ENCODE results near the gene BORA.
"Not testable (repeated sequence)": the region's sequence is repeated elsewhere in the genome, so short reads cannot be mapped to it uniquely, and the experiment has no call there.

Gene BORA

GRCh38 chr13:72728290-72728605, 525 bp downstream of the BORA start:
- peak overlapping the region; percentile 96 for H3K4me3 Mint-ChIP-seq
- H3K36me3 Mint-ChIP-seq (ENCODE audit: low read depth) = peaks cover 21% of the 10 kb centered on the region
- H3K27ac Mint-ChIP-seq = peak overlapping the region; percentile 87
- peaks cover 46% of the 10 kb centered on the region for H3K4me1 Mint-ChIP-seq (ENCODE audit: low read depth)
- no peaks in the 10 kb centered on the region for H3K27me3 Mint-ChIP-seq (ENCODE audit: low read depth)
- H3K9me3 Mint-ChIP-seq = no peaks in the 10 kb centered on the region

- Mint-ChIP-seq H3K9me3 (no peaks in the 10 kb centered on the region), H3K4me3 (no peak overlapping the region), H3K27me3 (ENCODE audit: low read depth) (no peaks in the 10 kb centered on the region), H3K4me1 (ENCODE audit: low read depth) (peaks cover 31% of the 10 kb centered on the region), H3K36me3 (ENCODE audit: low read depth) (peaks cover 34% of the 10 kb centered on the region), H3K27ac (no peak overlapping the region)
Measured at GRCh38 chr13:72737033-72737432, 9.3 kb downstream of the BORA start.

- Mint-ChIP-seq H3K4me3 (no peak overlapping the region), H3K36me3 (ENCODE audit: low read depth) (peaks cover 31% of the 10 kb centered on the region), H3K27me3 (ENCODE audit: low read depth) (no peaks in the 10 kb centered on the region), H3K27ac (no peak overlapping the region), H3K4me1 (ENCODE audit: low read depth) (peaks cover 23% of the 10 kb centered on the region), H3K9me3 (no peaks in the 10 kb centered on the region)
Measured at GRCh38 chr13:72740015-72740414, 12.3 kb downstream of the BORA start.

GRCh38 chr13:72745260-72745659, 17.5 kb downstream of the BORA start:
- no peak overlapping the region for H3K4me3 Mint-ChIP-seq
- no peaks in the 10 kb centered on the region for H3K9me3 Mint-ChIP-seq
- no peak overlapping the region for H3K27ac Mint-ChIP-seq
- peaks cover 41% of the 10 kb centered on the region for H3K36me3 Mint-ChIP-seq (ENCODE audit: low read depth)
- H3K27me3 Mint-ChIP-seq (ENCODE audit: low read depth) = no peaks in the 10 kb centered on the region
- peaks cover 19% of the 10 kb centered on the region for H3K4me1 Mint-ChIP-seq (ENCODE audit: low read depth)

GRCh38 chr13:72751220-72751619, 23.5 kb downstream of the BORA start:
- Mint-ChIP-seq H3K4me1 (ENCODE audit: low read depth) (peaks cover 10% of the 10 kb centered on the region), H3K27ac (no peak overlapping the region), H3K4me3 (no peak overlapping the region), H3K36me3 (ENCODE audit: low read depth) (peaks cover 55% of the 10 kb centered on the region), H3K27me3 (ENCODE audit: low read depth) (no peaks in the 10 kb centered on the region), H3K9me3 (no peaks in the 10 kb centered on the region)

GRCh38 chr13:72754111-72754510, 26.4 kb downstream of the BORA start:
- H3K27me3 Mint-ChIP-seq (ENCODE audit: low read depth) = no peaks in the 10 kb centered on the region
- H3K4me1 Mint-ChIP-seq (ENCODE audit: low read depth) = peaks cover 5% of the 10 kb centered on the region
- no peak overlapping the region for H3K27ac Mint-ChIP-seq
- H3K4me3 Mint-ChIP-seq = no peak overlapping the region
- H3K9me3 Mint-ChIP-seq = no peaks in the 10 kb centered on the region
- peaks cover 56% of the 10 kb centered on the region for H3K36me3 Mint-ChIP-seq (ENCODE audit: low read depth)

GRCh38 chr13:72757792-72758535, 30.2 kb downstream of the BORA start:
- H3K4me3 Mint-ChIP-seq = no peak overlapping the region
- no peaks in the 10 kb centered on the region for H3K9me3 Mint-ChIP-seq
- H3K27ac Mint-ChIP-seq = no peak overlapping the region
- no peaks in the 10 kb centered on the region for H3K4me1 Mint-ChIP-seq (ENCODE audit: low read depth)
- peaks cover 47% of the 10 kb centered on the region for H3K36me3 Mint-ChIP-seq (ENCODE audit: low read depth)
- no peaks in the 10 kb centered on the region for H3K27me3 Mint-ChIP-seq (ENCODE audit: low read depth)

GRCh38 chr13:72760189-72760588, 32.5 kb downstream of the BORA start:
- Mint-ChIP-seq H3K27ac (no peak overlapping the region), H3K4me1 (ENCODE audit: low read depth) (peaks cover 4% of the 10 kb centered on the region), H3K9me3 (no peaks in the 10 kb centered on the region), H3K4me3 (no peak overlapping the region), H3K27me3 (ENCODE audit: low read depth) (no peaks in the 10 kb centered on the region), H3K36me3 (ENCODE audit: low read depth) (peaks cover 54% of the 10 kb centered on the region)

GRCh38 chr13:72763411-72763810, 35.7 kb downstream of the BORA start:
- peaks cover 6% of the 10 kb centered on the region for H3K4me1 Mint-ChIP-seq (ENCODE audit: low read depth)
- no peak overlapping the region for H3K4me3 Mint-ChIP-seq
- no peaks in the 10 kb centered on the region for H3K27me3 Mint-ChIP-seq (ENCODE audit: low read depth)
- peaks cover 59% of the 10 kb centered on the region for H3K36me3 Mint-ChIP-seq (ENCODE audit: low read depth)
- no peak overlapping the region for H3K27ac Mint-ChIP-seq
- no peaks in the 10 kb centered on the region for H3K9me3 Mint-ChIP-seq

- H3K4me3 Mint-ChIP-seq = no peak overlapping the region
- no peak overlapping the region for H3K27ac Mint-ChIP-seq
- peaks cover 53% of the 10 kb centered on the region for H3K36me3 Mint-ChIP-seq (ENCODE audit: low read depth)
- H3K27me3 Mint-ChIP-seq (ENCODE audit: low read depth) = no peaks in the 10 kb centered on the region
- H3K4me1 Mint-ChIP-seq (ENCODE audit: low read depth) = peaks cover 11% of the 10 kb centered on the region
- no peaks in the 10 kb centered on the region for H3K9me3 Mint-ChIP-seq
Measured at GRCh38 chr13:72774019-72774418, 46.3 kb downstream of the BORA start.

GRCh38 chr13:72781451-72782439, 54.0 kb downstream of the BORA start, which contains the start of the genes DIS3 and PIBF1:
TSS of gene DIS3 (minus strand) at chr13:72781900. CDS start at chr13:72781832, 68 bp downstream.
TSS of gene PIBF1 (plus strand) at chr13:72782133. CDS start at chr13:72783470, 1,337 bp downstream.
- peaks cover 36% of the 10 kb centered on the region for H3K36me3 Mint-ChIP-seq (ENCODE audit: low read depth)
- no peaks in the 10 kb centered on the region for H3K27me3 Mint-ChIP-seq (ENCODE audit: low read depth)
- H3K4me3 Mint-ChIP-seq = peak within 1 kb of the TSS; percentile 99
- H3K4me1 Mint-ChIP-seq (ENCODE audit: low read depth) = peaks cover 39% of the 10 kb centered on the region
- no peaks in the 10 kb centered on the region for H3K9me3 Mint-ChIP-seq
- H3K27ac Mint-ChIP-seq = peak within 1 kb of the TSS; percentile 99

- no peaks in the 10 kb centered on the region for H3K9me3 Mint-ChIP-seq
- peaks cover 28% of the 10 kb centered on the region for H3K36me3 Mint-ChIP-seq (ENCODE audit: low read depth)
- H3K4me1 Mint-ChIP-seq (ENCODE audit: low read depth) = peaks cover 37% of the 10 kb centered on the region
- peak overlapping the region; percentile 99 for H3K4me3 Mint-ChIP-seq
- peak overlapping the region; percentile 99 for H3K27ac Mint-ChIP-seq
- H3K27me3 Mint-ChIP-seq (ENCODE audit: low read depth) = no peaks in the 10 kb centered on the region
Measured at GRCh38 chr13:72782717-72783116, 55.0 kb downstream of the BORA start.

- H3K27ac Mint-ChIP-seq; H3K27me3 Mint-ChIP-seq (ENCODE audit: low read depth); H3K4me3 Mint-ChIP-seq; H3K9me3 Mint-ChIP-seq: not testable (repeated sequence)
- H3K4me1 Mint-ChIP-seq (ENCODE audit: low read depth) = peaks cover 35% of the 10 kb centered on the region
- peaks cover 23% of the 10 kb centered on the region for H3K36me3 Mint-ChIP-seq (ENCODE audit: low read depth)
Measured at GRCh38 chr13:72784679-72785078, 57.0 kb downstream of the BORA start.

GRCh38 chr13:72788831-72789230, 61.1 kb downstream of the BORA start:
- peaks cover 18% of the 10 kb centered on the region for H3K4me1 Mint-ChIP-seq (ENCODE audit: low read depth)
- H3K27ac Mint-ChIP-seq = no peak overlapping the region
- H3K9me3 Mint-ChIP-seq = no peaks in the 10 kb centered on the region
- no peaks in the 10 kb centered on the region for H3K27me3 Mint-ChIP-seq (ENCODE audit: low read depth)
- no peak overlapping the region for H3K4me3 Mint-ChIP-seq
- H3K36me3 Mint-ChIP-seq (ENCODE audit: low read depth) = peaks cover 30% of the 10 kb centered on the region

- Mint-ChIP-seq H3K4me3 (no peak overlapping the region), H3K27me3 (ENCODE audit: low read depth) (no peaks in the 10 kb centered on the region), H3K4me1 (ENCODE audit: low read depth) (peaks cover 7% of the 10 kb centered on the region), H3K27ac (no peak overlapping the region), H3K9me3 (peaks cover 3% of the 10 kb centered on the region), H3K36me3 (ENCODE audit: low read depth) (peaks cover 38% of the 10 kb centered on the region)
Measured at GRCh38 chr13:72792640-72793039, 64.9 kb downstream of the BORA start.
